Suprapubic skin (tissue), 4 donors: Measurements from ENCODE around the gene ABHD10.

Experiments used
- POLR2A ChIP-seq, 2 donors: fragments of 450-650 bp; IDR thresholded peaks; one replicate each; pipeline ENCODE4 v1.6.1; 2017; ENCODE audit warnings: antibody characterized with exemption in 2 of 2, mild to moderate bottlenecking in 2 of 2, moderate library complexity in 2 of 2
- POLR2AphosphoS5 ChIP-seq, 3 donors: sonication (generic); formaldehyde crosslinking; IDR thresholded peaks; one replicate each; pipeline ENCODE4 v1.6.1; 2017; ENCODE audit warnings: antibody characterized with exemption in 3 of 3
- TF ChIP-seq, protein P1 (sequence below), 2 donors: fragments of 200-600 bp in 1 of 2; fragments of 450-650 bp in 1 of 2; sonication (generic) in 1 of 2; IDR thresholded peaks; one replicate each; pipeline ENCODE4 v1.5.1; 2016 to 2019; ENCODE audit warnings: antibody characterized with exemption in 2 of 2, mild to moderate bottlenecking in 1 of 2, moderate library complexity in 1 of 2

DNA sequence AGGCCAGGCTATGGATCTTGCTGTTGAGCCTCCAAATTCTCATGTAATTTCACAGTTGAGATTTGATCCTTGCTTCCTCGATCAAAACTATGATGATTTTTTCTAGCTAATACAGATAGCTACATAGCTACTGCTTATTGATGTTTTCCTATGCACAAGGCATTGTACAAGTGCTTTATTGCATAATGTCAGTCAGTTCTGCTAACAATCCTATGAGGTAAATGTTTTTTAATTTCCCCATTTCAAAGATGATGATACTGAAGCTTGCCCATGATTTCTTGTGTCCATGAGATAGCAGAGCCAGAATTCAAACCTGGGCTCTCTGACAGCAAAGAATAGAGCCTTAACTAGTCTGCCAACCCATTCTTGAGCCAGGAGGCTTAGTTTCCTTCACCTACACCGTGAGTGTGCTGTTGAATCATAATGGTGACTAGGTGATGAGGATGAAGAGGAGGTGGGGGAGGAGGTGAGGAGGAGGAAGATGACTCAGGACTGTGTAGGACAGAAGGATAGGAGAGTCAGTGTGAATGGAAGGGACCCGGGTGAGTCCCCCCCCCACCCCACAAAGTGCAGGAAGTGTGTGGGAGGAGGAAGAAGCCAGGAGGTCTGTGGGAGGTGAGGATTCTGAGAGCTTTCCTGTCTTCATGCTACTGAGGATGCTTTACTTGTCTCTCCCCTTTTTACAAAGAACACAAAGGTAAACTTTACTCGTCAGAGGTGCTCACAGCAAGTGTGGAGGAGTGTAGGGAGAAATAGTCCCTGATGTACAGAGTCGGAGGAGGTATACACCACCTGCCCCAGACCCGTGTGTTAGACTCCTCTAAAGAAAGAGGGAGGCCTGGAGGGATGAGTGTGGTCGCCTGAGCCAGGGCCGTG lies 23.5 kb downstream of the ABHD10 start:
- TF ChIP-seq POLR2AphosphoS5 (IDR thresholded peaks at IDR 0.05) (no peak), POLR2A (IDR thresholded peaks at IDR 0.05) (no peak)
- TF ChIP-seq, protein P1, sequence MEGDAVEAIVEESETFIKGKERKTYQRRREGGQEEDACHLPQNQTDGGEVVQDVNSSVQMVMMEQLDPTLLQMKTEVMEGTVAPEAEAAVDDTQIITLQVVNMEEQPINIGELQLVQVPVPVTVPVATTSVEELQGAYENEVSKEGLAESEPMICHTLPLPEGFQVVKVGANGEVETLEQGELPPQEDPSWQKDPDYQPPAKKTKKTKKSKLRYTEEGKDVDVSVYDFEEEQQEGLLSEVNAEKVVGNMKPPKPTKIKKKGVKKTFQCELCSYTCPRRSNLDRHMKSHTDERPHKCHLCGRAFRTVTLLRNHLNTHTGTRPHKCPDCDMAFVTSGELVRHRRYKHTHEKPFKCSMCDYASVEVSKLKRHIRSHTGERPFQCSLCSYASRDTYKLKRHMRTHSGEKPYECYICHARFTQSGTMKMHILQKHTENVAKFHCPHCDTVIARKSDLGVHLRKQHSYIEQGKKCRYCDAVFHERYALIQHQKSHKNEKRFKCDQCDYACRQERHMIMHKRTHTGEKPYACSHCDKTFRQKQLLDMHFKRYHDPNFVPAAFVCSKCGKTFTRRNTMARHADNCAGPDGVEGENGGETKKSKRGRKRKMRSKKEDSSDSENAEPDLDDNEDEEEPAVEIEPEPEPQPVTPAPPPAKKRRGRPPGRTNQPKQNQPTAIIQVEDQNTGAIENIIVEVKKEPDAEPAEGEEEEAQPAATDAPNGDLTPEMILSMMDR (IDR thresholded peaks at IDR 0.05), result no peak
